H9 (cell line): ENCODE data around the gene DCDC2C. TPM values are rescaled to one million over a fixed set of nuclear protein-coding genes. Genes with fewer than 3 reads are reported as not detected.

Experiments
- DNase-seq: peaks from one replicate; pipeline ENCODE4 v3.0.0-alpha.2; 2017
- H2AFZ ChIP-seq: one replicate; pipeline ENCODE4 v1.6.1; 2013; ENCODE audit warnings: mild to moderate bottlenecking, low read length, control low read depth, moderate library complexity
- H2AK5ac ChIP-seq: 2 replicates; pipeline ENCODE4 v1.6.1; 2013; ENCODE audit warnings: low read length, control low read depth, mixed read lengths; ENCODE audit not compliant: insufficient read length
- H2BK120ac ChIP-seq: one replicate; pipeline ENCODE4 v1.6.1; 2013; ENCODE audit warnings: low read depth, mild to moderate bottlenecking, low read length, control low read depth, inconsistent platforms; ENCODE audit not compliant: poor library complexity, severe bottlenecking
- H2BK12ac ChIP-seq: 2 replicates; pipeline ENCODE4 v1.6.1; 2013; ENCODE audit warnings: low read length, control low read depth, mixed read lengths, low read depth; ENCODE audit not compliant: insufficient read length
- H2BK15ac ChIP-seq: 2 replicates; pipeline ENCODE4 v1.6.1; 2013; ENCODE audit warnings: low read depth, low read length, control low read depth
- H2BK20ac ChIP-seq: one replicate; pipeline ENCODE4 v1.6.1; 2013; ENCODE audit warnings: low read depth, mild to moderate bottlenecking, low read length, control low read depth, inconsistent platforms; ENCODE audit not compliant: poor library complexity, severe bottlenecking
- H2BK5ac ChIP-seq: 2 replicates; pipeline ENCODE4 v1.6.1; 2013; ENCODE audit warnings: low read length, control low read depth, mixed read lengths; ENCODE audit not compliant: insufficient read length
- H3K14ac ChIP-seq: 2 replicates; pipeline ENCODE4 v1.6.1; 2013; ENCODE audit warnings: low read length, control low read depth; ENCODE audit not compliant: insufficient read depth
- H3K18ac ChIP-seq: 2 replicates; pipeline ENCODE4 v1.6.1; 2013; ENCODE audit warnings: low read depth, mild to moderate bottlenecking, mixed read lengths, low read length, control low read depth; ENCODE audit not compliant: insufficient read length
- H3K23ac ChIP-seq: 2 replicates; pipeline ENCODE4 v1.6.1; 2013; ENCODE audit warnings: low read length, control low read depth, mixed read lengths, low read depth; ENCODE audit not compliant: insufficient read length
- H3K23me2 ChIP-seq: 2 replicates; pipeline ENCODE4 v1.6.1; 2013; ENCODE audit warnings: low read depth, mild to moderate bottlenecking, mixed read lengths, low read length, control low read depth; ENCODE audit not compliant: insufficient read length, poor library complexity, severe bottlenecking
- H3K27ac ChIP-seq: 2 replicates; pipeline ENCODE4 v1.5.1; 2013; ENCODE audit warnings: low read length, control low read depth, mixed read lengths, low read depth; ENCODE audit not compliant: insufficient read length
- H3K27me3 ChIP-seq: 2 replicates; pipeline ENCODE4 v1.6.1; 2013; ENCODE audit warnings: low read length, control low read depth, inconsistent platforms; ENCODE audit not compliant: insufficient read depth
- H3K4ac ChIP-seq: 2 replicates; pipeline ENCODE4 v1.6.1; 2013; ENCODE audit warnings: low read depth, mild to moderate bottlenecking, control low read depth, inconsistent platforms, low read length, moderate library complexity
- H3K4me1 ChIP-seq: 2 replicates; pipeline ENCODE4 v1.6.1; 2013; ENCODE audit warnings: low read length, control low read depth, inconsistent platforms; ENCODE audit not compliant: insufficient read depth
- H3K4me2 ChIP-seq: 2 replicates; pipeline ENCODE4 v1.6.1; 2013; ENCODE audit warnings: low read length, control low read depth, mixed read lengths; ENCODE audit not compliant: insufficient read length, insufficient read depth
- H3K56ac ChIP-seq: 2 replicates; pipeline ENCODE4 v1.6.1; 2013; ENCODE audit warnings: low read depth, mild to moderate bottlenecking, mixed read lengths, low read length, control low read depth; ENCODE audit not compliant: insufficient read length
- H3K79me1 ChIP-seq: 2 replicates; pipeline ENCODE4 v1.6.1; 2013; ENCODE audit warnings: low read depth, mild to moderate bottlenecking, moderate library complexity, low read length, control low read depth, inconsistent platforms; ENCODE audit not compliant: insufficient read depth, poor library complexity, severe bottlenecking
- H3K79me2 ChIP-seq: 2 replicates; pipeline ENCODE4 v1.6.1; 2013; ENCODE audit warnings: low read length, control low read depth, inconsistent platforms; ENCODE audit not compliant: insufficient read depth
- H3K9ac ChIP-seq: 2 replicates; pipeline ENCODE4 v1.6.1; 2013; ENCODE audit warnings: low read length, control low read depth, mixed read lengths; ENCODE audit not compliant: insufficient read length; ENCODE audit errors: extremely low read depth
- H3K9me3 ChIP-seq: one replicate; pipeline ENCODE4 v1.6.1; 2013; ENCODE audit warnings: low read depth, low read length, inconsistent platforms; ENCODE audit not compliant: control insufficient read depth
- H3T11ph ChIP-seq: one replicate; pipeline ENCODE4 v1.6.1; 2013; ENCODE audit warnings: mild to moderate bottlenecking, low read length, control low read depth, inconsistent platforms
- H4K20me1 ChIP-seq: one replicate; pipeline ENCODE4 v1.6.1; 2013; ENCODE audit not compliant: control insufficient read depth, insufficient read length, insufficient read depth
- H4K5ac ChIP-seq: 2 replicates; pipeline ENCODE4 v1.6.1; 2013; ENCODE audit warnings: low read depth, mild to moderate bottlenecking, mixed read lengths, low read length, control low read depth; ENCODE audit not compliant: insufficient read length
- H4K8ac ChIP-seq: replicated peaks from 2 replicates; pipeline ENCODE4 v1.6.1; 2013; ENCODE audit warnings: low read length, control low read depth, mixed read lengths, low read depth; ENCODE audit not compliant: insufficient read length
- H4K91ac ChIP-seq: 2 replicates; pipeline ENCODE4 v1.6.1; 2013; ENCODE audit warnings: low read depth, mild to moderate bottlenecking, moderate library complexity, mixed read lengths, low read length, control low read depth; ENCODE audit not compliant: insufficient read length
- H3K27ac Mint-ChIP-seq, 3 experiments: 2 replicates in 2 of 3; 3 replicates in 1 of 3; pipeline ENCODE4 v1.8.0; 2020 to 2021; ENCODE audit warnings: mixed read lengths in 3 of 3, mild to moderate bottlenecking in 1 of 3, moderate library complexity in 1 of 3
- H3K27me3 Mint-ChIP-seq: 2 replicates; pipeline ENCODE4 v1.8.0; 2021; ENCODE audit warnings: low read depth, mild to moderate bottlenecking, moderate library complexity, mixed read lengths
- H3K36me3 Mint-ChIP-seq, 3 experiments: 2 replicates in 2 of 3; 3 replicates in 1 of 3; pipeline ENCODE4 v1.8.0; 2020 to 2021; ENCODE audit warnings: low read depth in 3 of 3, mixed read lengths in 3 of 3; ENCODE audit not compliant: insufficient read depth in 1 of 3
- H3K4me1 Mint-ChIP-seq, 2 experiments: 2 replicates each; pipeline ENCODE4 v1.8.0; 2020; ENCODE audit warnings: mixed read lengths in 2 of 2
- H3K4me3 Mint-ChIP-seq, 2 experiments: 2 replicates in 1 of 2; 3 replicates in 1 of 2; pipeline ENCODE4 v1.8.0; 2020 to 2021; ENCODE audit warnings: mild to moderate bottlenecking in 2 of 2, mixed read lengths in 2 of 2, moderate library complexity in 1 of 2
- H3K9me3 Mint-ChIP-seq, 2 experiments: 2 replicates in 1 of 2; 3 replicates in 1 of 2; pipeline ENCODE4 v1.8.0; 2020; ENCODE audit warnings: mild to moderate bottlenecking in 2 of 2, mixed read lengths in 2 of 2, moderate library complexity in 1 of 2
- CTCF ChIP-seq: fragments of 200-600 bp; sonication (generic); conservative IDR thresholded peaks from 3 replicates; pipeline ENCODE4 v1.8.0; 2021; ENCODE audit warnings: antibody characterized with exemption, mild to moderate bottlenecking
- WGBS: extraction: QIAGEN DNeasy Blood & Tissue Kit; methylation state at CpG from one replicate; pipeline ENCODE4 v1.1.7; 2013; ENCODE audit warnings: missing lambda C conversion rate, low lambda C conversion rate, mixed read lengths; ENCODE audit not compliant: insufficient read length; ENCODE audit errors: extremely low coverage; 5-methylcytosine and 5-hydroxymethylcytosine counted together
- total RNA-seq: library from RNA; stranded (reverse); gene quantifications from 2 replicates; pipeline ENCODE4 v1.2.1, GENCODE V29; 2021

The DCDC2C gene
- total RNA-seq, 1 experiment from 2014 or later: not detected

GRCh38 chr2:3662239-3662638 lies 41.1 kb upstream of the DCDC2C start:
- H2BK5ac ChIP-seq: no peak overlapping the region
- no peak overlapping the region for H2AK5ac ChIP-seq
- Mint-ChIP-seq H3K27ac (no peak overlapping the region; a peak in 1 of 7 replicates), H3K27me3 (no peaks in the 10 kb centered on the region; the same call in 1 of the 2 replicates), H3K9me3 (no peaks in the 10 kb centered on the region; a peak in 2 of 5 replicates), H3K4me1 (peaks cover 18 to 29% of the 10 kb centered on the region in 2 experiments), H3K36me3 (no peaks in the 10 kb centered on the region; a peak in 1 of 7 replicates), H3K4me3 (no peak overlapping the region)
- no peak overlapping the region for H4K8ac ChIP-seq
- no CpG with 5 or more reads among the region's 6 CpGs for WGBS
- H3T11ph ChIP-seq: no peak overlapping the region
- DNase-seq: peak; percentile 8
- no peak overlapping the region for H3K4ac ChIP-seq
- H2BK15ac ChIP-seq: no peak overlapping the region
- H3K18ac ChIP-seq: no peak overlapping the region
- no peak overlapping the region for H2AFZ ChIP-seq
- H2BK12ac ChIP-seq: no peak overlapping the region
- no peaks in the 10 kb centered on the region for H3K27me3 ChIP-seq
- H3K4me1 ChIP-seq: no peaks in the 10 kb centered on the region; the same call in 1 of the 2 replicates
- no peak overlapping the region for H3K27ac ChIP-seq
- no peak overlapping the region for H2BK120ac ChIP-seq
- H3K23ac ChIP-seq: no peak overlapping the region
- H3K9ac ChIP-seq: no peak overlapping the region
- H3K56ac ChIP-seq: no peak overlapping the region
- no peak overlapping the region for H3K4me2 ChIP-seq
- no peak overlapping the region for H3K14ac ChIP-seq
- H3K23me2 ChIP-seq: no peaks in the 10 kb centered on the region
- H4K91ac ChIP-seq: no peak overlapping the region
- H3K9me3 ChIP-seq: no peaks in the 10 kb centered on the region
- no peak overlapping the region for H2BK20ac ChIP-seq
- H4K5ac ChIP-seq: no peak overlapping the region
- peak; percentile 37; the same call in 1 of the 3 replicates for TF ChIP-seq CTCF
- H3K79me1 ChIP-seq: no peaks in the 10 kb centered on the region
- H4K20me1 ChIP-seq: no peaks in the 10 kb centered on the region
- no peaks in the 10 kb centered on the region for H3K79me2 ChIP-seq
